Common myeloid progenitor, CD34-positive (primary cell): ENCODE data around the gene FOXF2. TPM values are rescaled to one million over a fixed set of nuclear protein-coding genes. Genes with fewer than 3 reads are reported as not detected.

Source experiments
- CTCF ChIA-PET: fragments of 350-600 bp; sonication (Branson Sonifier 250); formaldehyde crosslinking; loops from one replicate; lab custom pipeline; 2021; ENCODE audit warnings: antibody characterized with exemption; lab: Charles Lee
- POLR2A ChIA-PET: fragments of 350-600 bp; sonication (Branson Sonifier 250); formaldehyde crosslinking; loops from one replicate; lab custom pipeline; 2021; ENCODE audit warnings: antibody characterized with exemption; lab: Charles Lee
- DNase-seq, 3 donors: peaks; one replicate each; pipeline versions ENCODE4 v3.0.0 to v3.0.0-alpha.2; 2013
- H3K27ac ChIP-seq, 2 experiments: 1 replicate in 1 of 2; 2 replicates in 1 of 2; pipeline ENCODE4 v1.7.0; 2013; ENCODE audit warnings: inconsistent platforms in 2 of 2, low read length in 2 of 2, mild to moderate bottlenecking in 2 of 2, low read depth in 1 of 2, moderate library complexity in 1 of 2; ENCODE audit not compliant: severe bottlenecking in 2 of 2, insufficient read depth in 1 of 2, poor library complexity in 1 of 2
- H3K27me3 ChIP-seq, 5 experiments: replicated peaks in 2 of 5; 1 replicate in 3 of 5; 2 replicates in 2 of 5; pipeline versions ENCODE4 v1.6.1 to v1.7.0; 2013; ENCODE audit warnings: low read length in 4 of 5, mild to moderate bottlenecking in 2 of 5, moderate library complexity in 2 of 5, inconsistent platforms in 1 of 5; ENCODE audit not compliant: insufficient read depth in 5 of 5, control insufficient read depth in 4 of 5
- H3K36me3 ChIP-seq, 4 experiments: 1 replicate in 2 of 4; 2 replicates in 2 of 4; pipeline versions ENCODE4 v1.6.1 to v1.7.0; 2013; ENCODE audit warnings: low read length in 3 of 4, control low read depth in 1 of 4, mild to moderate bottlenecking in 1 of 4; ENCODE audit not compliant: control insufficient read depth in 4 of 4, insufficient read depth in 4 of 4
- H3K4me1 ChIP-seq, 4 experiments: 1 replicate in 3 of 4; 2 replicates in 1 of 4; pipeline versions ENCODE4 v1.6.1 to v1.7.1; 2013; ENCODE audit warnings: low read length in 3 of 4, mild to moderate bottlenecking in 3 of 4, control low read depth in 1 of 4, inconsistent platforms in 1 of 4, moderate library complexity in 1 of 4; ENCODE audit not compliant: control insufficient read depth in 4 of 4, insufficient read depth in 4 of 4; ENCODE audit errors: control extremely low read depth in 1 of 4
- H3K4me3 ChIP-seq, 7 experiments: 1 replicate in 4 of 7; 2 replicates in 3 of 7; pipeline versions ENCODE4 v1.5.1 to v1.7.0; 2013; ENCODE audit warnings: mild to moderate bottlenecking in 7 of 7, low read length in 6 of 7, moderate library complexity in 6 of 7, inconsistent platforms in 2 of 7, low read depth in 2 of 7, control low read depth in 1 of 7; ENCODE audit not compliant: insufficient read depth in 4 of 7, control insufficient read depth in 1 of 7; ENCODE audit errors: extremely low read depth in 1 of 7
- H3K9me3 ChIP-seq, 5 experiments: 1 replicate in 4 of 5; 2 replicates in 1 of 5; pipeline versions ENCODE4 v1.6.1 to v1.7.1; 2013; ENCODE audit warnings: low read length in 4 of 5, mild to moderate bottlenecking in 2 of 5, inconsistent platforms in 1 of 5, low read depth in 1 of 5, moderate library complexity in 1 of 5; ENCODE audit not compliant: control insufficient read depth in 4 of 5, insufficient read depth in 2 of 5; ENCODE audit errors: control extremely low read depth in 1 of 5
- WGBS: methylation state at CpG from one replicate; pipeline ENCODE4 v1.1.5; 2013; ENCODE audit not compliant: insufficient coverage; 5-methylcytosine and 5-hydroxymethylcytosine counted together
- polyA plus RNA-seq: library from polyadenylated mRNA; unstranded; fragments of 120-200 nt; gene quantifications from one replicate; pipeline ENCODE4 v1.2.1, GENCODE V29; 2013

FOXF2 gene
- not detected for polyA plus RNA-seq

GRCh38 chr6:1389369-1390132, at the start of gene FOXF2:
Gene FOXF2, plus strand, starts transcription at chr6:1389576. Its CDS starts 372 bp downstream, at chr6:1389948.
- DNase-seq: no peak
- Histone ChIP-seq H3K36me3 (no peaks in the 10 kb centered on the region), H3K9me3 (no peaks in the 10 kb centered on the region), H3K4me1 (peaks cover 0 to 32% (median 14%) of the 10 kb centered on the region in 4 experiments), H3K27me3 (peaks cover 30 to 95% (median 64%) of the 10 kb centered on the region in 5 experiments), H3K27ac (no peak within 1 kb of the TSS), H3K4me3 (peak within 1 kb of the TSS in 6 of 7 experiments; percentile 23 to 65 (median 40))
- CTCF ChIA-PET: interaction anchor here (2.2 kb wide), 1 partner anchor 9 kb away, joined by 9 read pairs; no protein-coding TSS in a partner anchor
- POLR2A ChIA-PET: no interaction called here
- 1% methylated on average over 77 of the region's 112 CpGs for WGBS

DNA sequence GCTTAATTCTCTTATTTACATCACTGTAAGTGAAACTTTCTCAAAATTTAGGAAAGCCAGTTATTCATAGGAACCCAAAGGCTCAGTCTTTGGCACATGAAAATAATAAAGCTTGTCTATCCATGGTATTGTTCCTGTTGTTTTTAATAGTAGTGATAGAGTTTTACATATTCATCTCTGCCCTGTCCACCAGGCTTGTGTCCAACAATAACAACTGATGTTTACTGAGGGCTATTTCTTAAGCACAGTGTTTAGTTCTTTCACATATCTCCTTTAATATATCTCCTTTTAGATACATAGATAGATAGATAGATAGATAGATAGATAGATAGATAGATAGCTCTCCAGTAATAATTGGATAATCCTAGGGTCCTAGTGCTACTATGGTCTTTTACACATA, 43.3 kb upstream of the FOXF2 start:
- POLR2A ChIA-PET: no interaction called here
- Histone ChIP-seq H3K27ac (no peak overlapping the region), H3K4me1 (no peaks in the 10 kb centered on the region)

GRCh38 chr6:1346558-1347091, 42.8 kb upstream of the FOXF2 start:
- POLR2A ChIA-PET: no interaction called here
- Histone ChIP-seq H3K9me3 (peaks cover 0 to 28% (median 9%) of the 10 kb centered on the region in 5 experiments), H3K4me1 (no peaks in the 10 kb centered on the region), H3K27me3 (peaks cover 0 to 39% (median 9%) of the 10 kb centered on the region in 5 experiments), H3K36me3 (no peaks in the 10 kb centered on the region), H3K27ac (no peak overlapping the region), H3K4me3 (no peak overlapping the region)
- DNase-seq: no peak
- 87% methylated on average over 4 of the region's 5 CpGs for WGBS
- CTCF ChIA-PET: no interaction called here

More for the DNA sequence above, 43.3 kb upstream of the FOXF2 start:
- Histone ChIP-seq H3K36me3 (no peaks in the 10 kb centered on the region), H3K27me3 (peaks cover 0 to 43% (median 13%) of the 10 kb centered on the region in 5 experiments), H3K4me3 (no peak overlapping the region), H3K9me3 (peaks cover 0 to 23% (median 5%) of the 10 kb centered on the region in 5 experiments)
- CTCF ChIA-PET: no interaction called here
- no peak for DNase-seq

- no peak for DNase-seq
- CTCF ChIA-PET: no interaction called here
- Histone ChIP-seq H3K36me3 (no peaks in the 10 kb centered on the region), H3K27ac (no peak overlapping the region), H3K4me1 (no peaks in the 10 kb centered on the region), H3K9me3 (peaks cover 0 to 33% (median 9%) of the 10 kb centered on the region in 5 experiments), H3K4me3 (no peak overlapping the region), H3K27me3 (peaks cover 0 to 35% (median 6%) of the 10 kb centered on the region in 5 experiments)
- POLR2A ChIA-PET: no interaction called here
- 100% methylated on average over 1 of the region's 3 CpGs for WGBS
Observed at GRCh38 chr6:1347161-1347560, 42.2 kb upstream of the FOXF2 start.

DNA sequence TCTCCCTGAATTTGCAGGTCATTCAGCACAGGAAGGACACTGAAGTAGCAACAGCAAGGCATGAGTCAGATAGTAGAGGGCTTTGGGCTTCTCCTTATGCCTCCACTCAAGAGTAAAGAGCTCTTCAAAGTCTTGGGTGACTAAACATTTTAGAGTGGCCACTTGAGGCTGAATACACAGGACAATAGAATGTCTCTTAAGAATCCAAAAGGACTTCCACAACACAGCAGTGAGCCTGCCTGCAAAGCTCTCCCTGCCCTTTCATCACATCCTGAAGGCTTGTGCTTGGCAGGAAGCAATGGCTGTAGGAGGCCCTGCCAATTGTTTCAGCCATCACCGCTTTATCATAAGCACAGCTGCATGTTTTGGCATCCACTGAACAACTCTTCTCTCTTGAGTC, 40.7 kb upstream of the FOXF2 start:
- POLR2A ChIA-PET: no interaction called here
- no CpG with 5 or more reads among the region's 1 CpG for WGBS
- Histone ChIP-seq H3K27me3 (peaks cover 0 to 31% (median 6%) of the 10 kb centered on the region in 5 experiments), H3K4me3 (no peak overlapping the region), H3K27ac (no peak overlapping the region), H3K36me3 (no peaks in the 10 kb centered on the region), H3K9me3 (peaks cover 0 to 40% (median 9%) of the 10 kb centered on the region in 5 experiments), H3K4me1 (no peaks in the 10 kb centered on the region)
- no peak for DNase-seq
- CTCF ChIA-PET: no interaction called here

DNA sequence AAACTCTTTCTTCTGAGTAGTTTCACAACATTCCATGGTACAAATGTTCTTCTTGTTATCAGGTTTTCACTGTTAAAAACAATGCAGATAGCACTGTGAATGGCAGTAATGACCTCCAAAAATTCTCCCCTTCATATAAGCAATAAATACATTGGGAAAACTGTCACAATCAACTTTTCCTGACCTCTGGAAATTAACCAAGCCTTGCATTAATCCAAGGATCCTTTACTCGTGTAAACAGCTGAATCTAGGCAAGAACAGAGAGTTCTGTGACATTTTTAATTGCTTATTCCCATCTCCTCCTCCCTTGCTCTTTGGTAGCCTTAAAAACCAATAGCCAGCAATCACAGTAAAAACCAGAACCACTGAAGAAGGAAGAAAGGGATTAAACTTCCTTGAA, 39.7 kb upstream of the FOXF2 start:
- Histone ChIP-seq H3K4me1 (no peaks in the 10 kb centered on the region), H3K36me3 (no peaks in the 10 kb centered on the region), H3K27me3 (peaks cover 0 to 28% (median 6%) of the 10 kb centered on the region in 5 experiments), H3K27ac (no peak overlapping the region), H3K4me3 (no peak overlapping the region), H3K9me3 (peaks cover 0 to 31% (median 5%) of the 10 kb centered on the region in 5 experiments)
- DNase-seq: no peak
- ChIA-PET POLR2A (no interaction called here), CTCF (no interaction called here)
- no CpG with 5 or more reads among the region's 1 CpG for WGBS

- peaks cover 0 to 26% (median 5%) of the 10 kb centered on the region in 5 experiments for H3K9me3 ChIP-seq
- no peak overlapping the region for H3K27ac ChIP-seq
Observed at GRCh38 chr6:1351381-1352008, 37.9 kb upstream of the FOXF2 start.

More at GRCh38 chr6:1351381-1352008, 37.9 kb upstream of the FOXF2 start:
- H3K27me3 ChIP-seq: peaks cover 0 to 16% (median 4%) of the 10 kb centered on the region in 5 experiments
- peak in 1 of 3 donors; percentile 8 for DNase-seq
- WGBS: 100% methylated on average over 1 of the region's 2 CpGs
- H3K4me1 ChIP-seq: no peaks in the 10 kb centered on the region
- POLR2A ChIA-PET: no interaction called here
- H3K4me3 ChIP-seq: no peak overlapping the region
- CTCF ChIA-PET: no interaction called here
- H3K36me3 ChIP-seq: no peaks in the 10 kb centered on the region
